ENCODE data around the gene BTBD3.

Gene BTBD3

DNA sequence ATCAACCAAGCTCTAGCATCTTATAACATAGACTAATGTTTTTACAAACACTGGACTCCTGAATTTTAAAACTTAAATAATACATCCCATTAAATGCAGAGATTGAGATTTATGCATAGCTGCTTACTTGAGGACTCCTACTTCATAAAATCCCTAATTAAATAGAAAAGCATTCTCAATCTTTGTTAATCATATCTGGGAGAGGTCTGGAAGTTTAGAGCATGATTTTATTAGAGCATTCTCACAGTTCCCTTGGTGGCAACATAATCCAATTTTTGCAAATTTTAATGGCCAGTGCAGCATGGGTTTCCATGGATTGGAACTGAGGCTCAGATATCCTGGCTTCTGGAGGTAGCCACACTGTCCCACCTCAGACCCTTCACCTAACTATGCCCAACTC is 19.5 kb downstream of the BTBD3 start:
- TF ChIP-seq, protein P1, sequence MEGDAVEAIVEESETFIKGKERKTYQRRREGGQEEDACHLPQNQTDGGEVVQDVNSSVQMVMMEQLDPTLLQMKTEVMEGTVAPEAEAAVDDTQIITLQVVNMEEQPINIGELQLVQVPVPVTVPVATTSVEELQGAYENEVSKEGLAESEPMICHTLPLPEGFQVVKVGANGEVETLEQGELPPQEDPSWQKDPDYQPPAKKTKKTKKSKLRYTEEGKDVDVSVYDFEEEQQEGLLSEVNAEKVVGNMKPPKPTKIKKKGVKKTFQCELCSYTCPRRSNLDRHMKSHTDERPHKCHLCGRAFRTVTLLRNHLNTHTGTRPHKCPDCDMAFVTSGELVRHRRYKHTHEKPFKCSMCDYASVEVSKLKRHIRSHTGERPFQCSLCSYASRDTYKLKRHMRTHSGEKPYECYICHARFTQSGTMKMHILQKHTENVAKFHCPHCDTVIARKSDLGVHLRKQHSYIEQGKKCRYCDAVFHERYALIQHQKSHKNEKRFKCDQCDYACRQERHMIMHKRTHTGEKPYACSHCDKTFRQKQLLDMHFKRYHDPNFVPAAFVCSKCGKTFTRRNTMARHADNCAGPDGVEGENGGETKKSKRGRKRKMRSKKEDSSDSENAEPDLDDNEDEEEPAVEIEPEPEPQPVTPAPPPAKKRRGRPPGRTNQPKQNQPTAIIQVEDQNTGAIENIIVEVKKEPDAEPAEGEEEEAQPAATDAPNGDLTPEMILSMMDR (IDR thresholded peaks at IDR 0.05; ENCODE audit: extremely low read depth, insufficient read depth, missing control alignments): no peak
- in situ Hi-C loops (cut with MboI; ENCODE audit: low pct_unique_long_range_greater_than_20kb, low sequenced_read_pairs, unreplicated experiment): no loop called here
- no peak for DNase-seq (ENCODE audit: low spot score)

- TF ChIP-seq, protein P1 (IDR thresholded peaks at IDR 0.05; ENCODE audit: extremely low read depth, insufficient read depth, missing control alignments): no peak
- DNase-seq (ENCODE audit: low spot score): no peak
- in situ Hi-C loops (cut with MboI; ENCODE audit: low pct_unique_long_range_greater_than_20kb, low sequenced_read_pairs, unreplicated experiment): no loop called here
Observed at GRCh38 chr20:11941593-11942246, 24.0 kb downstream of the BTBD3 start.

GRCh38 chr20:11943778-11944177 is 26.1 kb downstream of the BTBD3 start:
- no peak for DNase-seq (ENCODE audit: low spot score)
- TF ChIP-seq, protein P1 (IDR thresholded peaks at IDR 0.05; ENCODE audit: extremely low read depth, insufficient read depth, missing control alignments): no peak
- in situ Hi-C loops (cut with MboI; ENCODE audit: low pct_unique_long_range_greater_than_20kb, low sequenced_read_pairs, unreplicated experiment): no loop called here

DNA sequence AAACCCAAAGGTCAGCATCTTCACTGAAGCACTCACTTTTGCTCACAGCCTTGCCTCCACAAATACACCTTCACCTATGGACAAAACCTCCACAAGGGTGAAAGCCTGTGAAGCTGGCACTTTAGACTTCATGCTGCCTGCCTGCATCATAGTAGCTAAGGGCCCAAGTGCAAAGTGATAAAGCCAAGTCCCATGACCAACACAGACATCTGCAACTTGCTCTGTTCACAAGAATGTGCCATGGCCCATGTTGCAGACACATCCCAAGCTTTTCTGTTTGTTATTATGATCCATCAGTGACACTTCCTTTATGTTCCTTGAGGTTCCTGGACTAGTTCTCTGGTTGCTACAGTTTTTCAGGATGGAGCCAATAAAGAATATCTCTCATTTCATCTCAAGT is 31.1 kb downstream of the BTBD3 start:
- TF ChIP-seq, protein P1 (IDR thresholded peaks at IDR 0.05; ENCODE audit: extremely low read depth, insufficient read depth, missing control alignments): no peak
- no peak for DNase-seq (ENCODE audit: low spot score)
- in situ Hi-C loops (cut with MboI; ENCODE audit: low pct_unique_long_range_greater_than_20kb, low sequenced_read_pairs, unreplicated experiment): no loop called here

GRCh38 chr20:11949711-11950110 is 32.0 kb downstream of the BTBD3 start:
- no peak for DNase-seq (ENCODE audit: low spot score)
- TF ChIP-seq, protein P1 (IDR thresholded peaks at IDR 0.05; ENCODE audit: extremely low read depth, insufficient read depth, missing control alignments): no peak
- in situ Hi-C loops (cut with MboI; ENCODE audit: low pct_unique_long_range_greater_than_20kb, low sequenced_read_pairs, unreplicated experiment): no loop called here

- in situ Hi-C loops (cut with MboI; ENCODE audit: low pct_unique_long_range_greater_than_20kb, low sequenced_read_pairs, unreplicated experiment): no loop called here
- TF ChIP-seq, protein P1 (IDR thresholded peaks at IDR 0.05; ENCODE audit: extremely low read depth, insufficient read depth, missing control alignments): no peak
Observed at GRCh38 chr20:11951696-11952095, 34.0 kb downstream of the BTBD3 start.

More at GRCh38 chr20:11951696-11952095, 34.0 kb downstream of the BTBD3 start:
- no peak for DNase-seq (ENCODE audit: low spot score)

Measured in GM13977 (cell line).